ENCODE measurements around the gene ATP11A. TPM values are rescaled to one million over a fixed set of nuclear protein-coding genes. Genes with fewer than 3 reads are reported as not detected.
"Not testable (repeated sequence)": the region's sequence is repeated elsewhere in the genome, so short reads cannot be mapped to it uniquely, and the experiment has no call there.

Gene ATP11A
- total RNA-seq, 1 experiment from 2014 or later = 2.5 TPM

DNA sequence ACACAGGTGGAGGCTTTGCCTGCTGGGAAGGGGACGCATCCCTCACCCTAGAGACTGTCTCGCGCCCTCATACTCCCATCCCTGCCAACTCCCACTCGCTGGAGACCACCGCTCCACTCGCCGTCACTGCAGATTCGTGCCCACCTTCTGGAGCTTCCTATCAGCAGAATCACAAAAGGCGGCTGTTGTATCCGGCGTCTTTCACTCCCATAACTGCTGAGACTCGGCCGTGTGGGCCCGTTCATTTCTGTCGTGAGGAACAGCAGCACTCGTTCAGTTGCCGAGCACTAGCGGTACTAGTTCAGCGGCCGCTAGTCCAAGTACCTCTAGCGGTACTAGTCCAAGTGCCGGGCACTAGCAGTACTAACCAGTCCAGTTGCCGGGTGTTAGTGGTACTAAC lies 154.6 kb downstream of the ATP11A start:
- no peak for DNase-seq
- Histone ChIP-seq H3K4me3 (no peak overlapping the region), H3K36me3 (no peaks in the 10 kb centered on the region; the same call in 1 of the 2 replicates), H3K27me3 (no peaks in the 10 kb centered on the region), H3K9me3 (no peaks in the 10 kb centered on the region)

DNA sequence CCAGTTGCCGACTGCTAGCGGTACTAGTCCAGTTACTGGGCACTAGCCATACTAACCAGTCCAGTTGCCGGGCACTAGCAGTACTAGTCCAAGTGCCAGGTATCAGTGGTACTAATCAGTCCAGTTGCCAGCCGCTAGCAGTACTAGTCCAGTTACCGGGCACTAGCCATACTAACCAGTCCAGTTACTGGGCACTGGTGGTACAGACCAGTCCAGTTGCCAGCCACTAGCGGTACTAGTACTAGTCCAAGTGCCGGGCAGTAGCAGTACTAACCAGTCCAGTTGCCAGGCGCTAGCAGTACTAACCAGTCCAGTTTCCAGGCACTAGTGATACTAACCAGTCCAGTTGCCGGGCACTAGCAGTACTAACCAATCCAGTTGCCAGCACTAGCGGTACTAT lies 155.0 kb downstream of the ATP11A start:
- no peak for DNase-seq
- H3K9me3 ChIP-seq = no peaks in the 10 kb centered on the region

DNA sequence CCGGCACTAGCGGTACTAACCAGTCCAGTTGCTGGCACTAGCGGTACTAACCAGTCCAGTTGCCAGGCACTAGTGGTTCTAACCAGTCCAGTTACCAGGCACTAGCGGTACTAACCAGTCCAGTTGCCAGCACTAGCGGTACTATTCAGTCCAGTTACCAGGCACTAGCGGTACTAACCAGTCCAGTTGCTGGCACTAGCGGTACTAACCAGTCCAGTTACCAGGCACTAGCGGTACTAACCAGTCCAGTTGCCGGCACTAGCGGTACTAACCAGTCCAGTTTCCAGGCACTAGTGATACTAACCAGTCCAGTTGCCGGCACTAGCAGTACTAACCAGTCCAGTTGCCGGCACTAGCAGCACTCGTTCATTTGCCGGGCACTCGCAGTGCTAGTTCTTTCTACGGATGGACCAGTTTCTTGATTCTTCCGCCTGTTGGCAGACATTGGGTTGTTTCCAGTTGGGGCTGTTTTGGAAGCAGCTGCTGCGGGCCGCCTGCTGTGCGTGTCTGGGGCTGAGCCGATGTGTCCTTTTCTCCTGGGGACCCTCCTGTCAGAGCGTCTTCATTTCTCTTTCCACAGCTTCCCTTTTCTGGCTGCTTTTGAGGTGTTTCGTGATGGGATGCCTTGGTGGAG lies 155.8 kb downstream of the ATP11A start:
- no peak overlapping the region for H3K4me3 ChIP-seq

More for the DNA sequence above, 155.0 kb downstream of the ATP11A start:
- no peak overlapping the region for H3K4me3 ChIP-seq
- no peaks in the 10 kb centered on the region; the same call in 1 of the 2 replicates for H3K36me3 ChIP-seq
- no peaks in the 10 kb centered on the region for H3K27me3 ChIP-seq

DNA sequence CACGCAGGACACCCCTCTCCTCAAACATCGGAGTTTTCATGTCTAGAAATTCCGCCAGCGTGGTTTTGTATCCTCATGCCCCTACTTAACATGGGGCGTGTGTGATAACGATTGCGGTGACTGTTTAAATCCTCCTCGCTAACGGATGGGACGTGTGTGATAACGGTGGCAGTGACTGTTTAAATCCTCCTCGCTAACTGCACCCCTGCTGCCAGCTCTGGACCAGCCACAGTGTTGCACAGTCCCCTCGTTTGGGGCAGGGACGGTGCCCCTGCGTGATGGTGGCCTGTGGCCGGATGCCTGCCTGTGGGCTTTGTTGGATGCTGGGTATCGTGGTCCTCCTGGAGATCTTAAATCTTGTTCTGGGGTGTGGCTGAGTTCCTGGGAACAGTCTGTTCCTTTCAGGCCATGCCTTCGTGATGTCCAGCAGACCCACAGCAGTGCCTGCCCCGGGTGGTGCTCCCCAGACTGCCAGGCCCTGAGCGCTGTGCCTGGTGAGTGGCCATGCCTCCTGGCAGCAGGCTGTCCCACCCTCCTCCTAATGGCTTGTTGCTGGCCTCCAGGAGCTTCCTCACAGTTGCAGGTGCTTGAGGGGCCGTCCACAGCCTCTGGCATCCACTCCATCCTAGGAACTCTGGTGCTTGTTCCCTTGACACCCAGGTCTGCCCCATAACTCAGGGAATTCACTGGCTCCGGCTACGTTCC lies 156.7 kb downstream of the ATP11A start:
- H3K9me3 ChIP-seq = no peaks in the 10 kb centered on the region
- no peak overlapping the region for H3K4me3 ChIP-seq
- DNase-seq = no peak
- H3K36me3 ChIP-seq = no peaks in the 10 kb centered on the region; the same call in 1 of the 2 replicates
- H3K27me3 ChIP-seq = no peaks in the 10 kb centered on the region

More for the DNA sequence above, 155.8 kb downstream of the ATP11A start:
- DNase-seq = no peak
- no peaks in the 10 kb centered on the region for H3K9me3 ChIP-seq
- H3K27me3 ChIP-seq = no peaks in the 10 kb centered on the region
- no peaks in the 10 kb centered on the region; the same call in 1 of the 2 replicates for H3K36me3 ChIP-seq

DNA sequence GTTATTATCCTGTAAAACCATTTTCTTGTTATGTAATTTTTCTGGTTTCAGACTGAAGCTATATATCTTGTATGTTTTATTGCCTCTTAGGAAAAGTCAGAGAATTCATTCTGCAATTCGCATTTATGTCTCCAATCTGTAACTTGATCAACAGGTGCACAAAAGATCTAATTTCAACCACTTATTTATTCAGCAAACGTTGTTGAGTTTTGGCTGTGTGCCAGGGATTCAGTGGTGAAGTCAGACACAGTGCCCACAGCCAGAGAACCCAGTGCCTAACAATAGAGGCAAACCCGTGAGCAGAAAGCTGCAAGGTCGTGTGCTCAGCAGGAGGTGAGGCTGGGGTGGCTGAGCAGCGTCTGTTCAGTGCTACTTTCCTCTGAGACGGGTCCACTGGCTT lies 159.7 kb downstream of the ATP11A start:
- Histone ChIP-seq H3K9me3 (no peaks in the 10 kb centered on the region), H3K4me3 (no peak overlapping the region), H3K36me3 (no peaks in the 10 kb centered on the region), H3K27me3 (no peaks in the 10 kb centered on the region)
- DNase-seq = no peak

DNA sequence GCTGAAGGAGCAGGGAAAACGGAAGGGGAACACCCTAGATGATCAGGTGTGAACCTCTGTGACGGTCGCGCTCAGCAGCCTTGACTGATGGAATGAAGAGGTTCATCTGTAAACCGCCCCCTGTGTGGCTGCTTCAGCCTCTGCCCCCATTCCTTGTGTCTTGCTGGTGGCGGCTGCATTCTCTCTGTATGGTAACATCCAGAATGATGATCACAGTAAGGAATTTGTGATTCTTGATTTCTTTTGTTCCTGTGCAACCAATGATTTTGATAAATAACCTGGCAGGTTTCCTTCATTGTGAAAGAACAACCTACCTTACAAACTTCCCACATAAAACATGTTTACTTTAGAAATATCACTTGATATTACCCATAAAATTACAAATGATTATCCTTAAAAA lies 160.4 kb downstream of the ATP11A start:
- Histone ChIP-seq H3K4me3 (no peak overlapping the region), H3K36me3 (no peaks in the 10 kb centered on the region), H3K9me3 (no peaks in the 10 kb centered on the region), H3K27me3 (no peaks in the 10 kb centered on the region)
- no peak for DNase-seq

DNA sequence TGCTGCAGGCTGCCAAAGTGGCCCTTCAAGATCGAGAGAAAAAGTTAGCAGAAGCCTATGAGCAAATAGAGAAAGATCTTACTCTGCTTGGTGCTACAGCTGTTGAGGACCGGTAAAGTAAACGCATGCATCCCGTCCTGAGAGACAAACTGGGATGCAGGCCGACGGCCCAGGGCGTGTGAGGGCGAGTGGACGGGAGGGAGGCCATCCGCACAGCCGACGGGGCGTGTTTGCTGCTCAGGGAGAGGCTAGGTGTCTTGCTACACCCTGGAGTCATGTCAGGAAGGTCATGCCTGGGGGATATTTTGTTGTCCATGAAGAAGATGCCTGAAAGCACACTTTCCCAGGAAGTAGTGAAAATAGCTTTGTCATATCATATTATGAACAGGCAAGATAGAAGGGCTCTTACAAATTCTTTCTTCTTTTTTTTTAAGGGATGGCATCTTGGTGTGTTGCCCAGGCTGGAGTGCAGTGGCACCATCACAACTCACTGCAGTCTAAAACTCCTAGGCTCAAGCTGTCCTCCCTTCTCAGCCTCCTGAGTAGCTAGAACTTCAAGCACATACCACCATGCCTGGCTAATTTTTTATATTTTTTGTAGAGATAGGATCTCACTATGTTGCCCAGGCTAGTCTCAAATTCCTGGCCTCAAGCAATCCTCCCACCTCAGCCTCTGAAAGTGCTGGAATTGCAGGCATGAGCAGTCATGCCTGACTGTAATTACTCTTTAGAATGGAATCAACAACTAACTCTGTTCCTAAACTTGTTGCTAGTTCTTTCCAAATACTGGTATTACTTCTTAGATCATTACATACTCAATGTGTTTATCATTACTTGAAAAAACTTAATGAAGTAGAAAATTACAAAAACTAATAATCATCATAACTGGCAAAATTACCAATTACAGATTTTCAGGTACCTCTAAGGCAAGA lies 161.5 kb downstream of the ATP11A start:
- H3K27me3 ChIP-seq = no peaks in the 10 kb centered on the region
- H3K36me3 ChIP-seq = no peaks in the 10 kb centered on the region
- H3K4me3 ChIP-seq = no peak overlapping the region
- no peaks in the 10 kb centered on the region for H3K9me3 ChIP-seq
- DNase-seq = no peak

DNA sequence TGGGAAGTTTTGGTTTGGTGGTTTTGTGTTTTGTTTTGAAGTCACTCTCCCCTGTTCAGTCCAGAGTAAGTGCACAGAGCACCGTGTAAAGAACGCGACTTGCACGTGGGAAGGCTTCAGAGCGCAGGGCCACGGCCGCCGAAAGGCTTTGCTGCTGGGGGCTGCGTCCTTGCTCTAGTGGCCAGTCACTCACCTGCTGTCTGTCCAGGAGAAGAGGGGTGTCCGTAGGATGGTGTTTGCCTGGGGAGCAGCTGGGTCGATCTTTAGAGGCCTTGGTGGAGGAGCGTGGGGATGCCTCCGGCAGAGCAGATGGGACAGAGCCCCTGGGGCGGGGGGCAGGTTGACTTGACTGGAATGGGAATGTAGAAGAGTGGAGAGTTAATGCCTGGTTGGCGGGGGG lies 162.6 kb downstream of the ATP11A start:
- no peak for DNase-seq
- H3K27me3 ChIP-seq = no peaks in the 10 kb centered on the region

DNA sequence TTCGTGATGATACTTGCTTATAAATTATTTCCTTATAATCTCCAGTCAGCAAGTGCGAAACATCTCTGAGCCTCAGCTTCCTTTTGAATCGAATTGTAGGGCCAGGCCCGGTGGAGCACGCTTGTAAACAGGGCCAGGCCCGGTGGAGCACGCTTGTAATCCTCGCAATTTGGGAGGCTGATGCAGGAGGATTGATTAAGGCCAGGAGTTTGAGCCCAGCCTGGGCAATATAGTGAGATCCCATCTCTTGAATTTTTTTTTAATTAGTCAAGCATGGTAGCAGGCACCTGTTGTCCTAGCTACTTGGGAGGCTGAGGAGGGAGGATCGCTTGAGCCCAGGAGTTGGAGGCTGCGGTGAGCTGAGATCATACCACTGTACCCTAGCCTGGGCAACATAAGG lies 163.0 kb downstream of the ATP11A start:
- no peak for DNase-seq
- H3K36me3 ChIP-seq = no peaks in the 10 kb centered on the region
- no peaks in the 10 kb centered on the region for H3K9me3 ChIP-seq
- no peaks in the 10 kb centered on the region for H3K27me3 ChIP-seq
- no peak overlapping the region for H3K4me3 ChIP-seq

More for the DNA sequence above, 162.6 kb downstream of the ATP11A start:
- H3K4me3 ChIP-seq = no peak overlapping the region
- no peaks in the 10 kb centered on the region for H3K9me3 ChIP-seq
- H3K36me3 ChIP-seq = no peaks in the 10 kb centered on the region

DNA sequence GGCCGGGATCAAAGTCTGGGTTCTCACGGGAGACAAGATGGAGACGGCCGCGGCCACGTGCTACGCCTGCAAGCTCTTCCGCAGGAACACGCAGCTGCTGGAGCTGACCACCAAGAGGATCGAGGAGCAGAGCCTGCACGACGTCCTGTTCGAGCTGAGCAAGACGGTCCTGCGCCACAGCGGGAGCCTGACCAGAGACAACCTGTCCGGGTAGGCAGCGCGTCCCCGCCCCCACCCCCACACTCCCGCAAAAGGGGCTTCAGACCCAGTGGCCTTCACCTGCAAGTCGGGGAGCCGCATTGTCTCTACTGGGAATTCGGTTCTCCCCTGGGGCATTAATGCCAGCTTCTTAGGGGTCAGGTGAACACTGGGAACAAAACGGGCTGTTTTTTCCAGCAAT lies 164.5 kb downstream of the ATP11A start:
- no peak for DNase-seq
- H3K9me3 ChIP-seq = no peaks in the 10 kb centered on the region

DNA sequence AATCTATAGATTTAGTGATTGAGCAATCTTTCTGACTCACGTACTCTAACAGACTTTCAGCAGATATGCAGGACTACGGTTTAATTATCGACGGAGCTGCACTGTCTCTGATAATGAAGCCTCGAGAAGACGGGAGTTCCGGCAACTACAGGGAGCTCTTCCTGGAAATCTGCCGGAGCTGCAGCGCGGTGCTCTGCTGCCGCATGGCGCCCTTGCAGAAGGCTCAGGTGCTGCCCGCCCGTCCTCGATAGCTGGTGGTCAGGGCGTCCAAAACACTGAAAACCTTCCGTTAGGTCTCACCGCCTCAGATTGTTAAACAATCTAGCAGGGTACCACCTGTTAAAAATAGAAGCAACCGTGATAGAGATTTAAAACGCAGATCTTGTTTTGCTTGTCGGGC lies 166.0 kb downstream of the ATP11A start:
- no peaks in the 10 kb centered on the region for H3K9me3 ChIP-seq
- H3K27me3 ChIP-seq = no peaks in the 10 kb centered on the region
- H3K4me3 ChIP-seq = no peak overlapping the region
- no peak for DNase-seq
- no peaks in the 10 kb centered on the region for H3K36me3 ChIP-seq

More for the DNA sequence above, 164.5 kb downstream of the ATP11A start:
- H3K36me3 ChIP-seq = no peaks in the 10 kb centered on the region
- no peaks in the 10 kb centered on the region for H3K27me3 ChIP-seq
- H3K4me3 ChIP-seq = no peak overlapping the region

DNA sequence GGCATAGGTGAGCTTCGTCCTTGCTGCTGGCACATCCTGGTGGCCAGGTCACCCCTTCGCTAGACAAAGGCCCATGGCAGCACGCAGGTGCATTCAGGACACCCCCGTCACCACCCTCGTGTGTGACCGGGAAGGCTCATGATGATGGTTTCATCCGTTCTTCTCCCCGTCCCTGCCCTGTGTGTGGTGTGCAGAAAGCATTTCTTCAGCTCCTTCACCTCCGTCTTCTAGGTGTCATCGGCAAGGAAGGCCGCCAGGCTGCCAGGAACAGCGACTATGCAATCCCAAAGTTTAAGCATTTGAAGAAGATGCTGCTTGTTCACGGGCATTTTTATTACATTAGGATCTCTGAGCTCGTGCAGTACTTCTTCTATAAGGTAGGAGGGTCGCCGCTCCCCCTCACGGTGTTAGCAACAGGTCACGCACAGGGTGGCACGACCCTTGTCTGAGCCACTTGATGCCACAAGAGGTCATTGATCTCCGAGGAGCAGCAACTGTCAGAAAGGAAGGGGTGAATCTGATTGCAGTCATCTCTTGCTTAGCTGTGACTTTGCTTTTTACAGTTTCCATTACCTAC lies 168.2 kb downstream of the ATP11A start:
- H3K36me3 ChIP-seq = no peaks in the 10 kb centered on the region
- no peak for DNase-seq

DNA sequence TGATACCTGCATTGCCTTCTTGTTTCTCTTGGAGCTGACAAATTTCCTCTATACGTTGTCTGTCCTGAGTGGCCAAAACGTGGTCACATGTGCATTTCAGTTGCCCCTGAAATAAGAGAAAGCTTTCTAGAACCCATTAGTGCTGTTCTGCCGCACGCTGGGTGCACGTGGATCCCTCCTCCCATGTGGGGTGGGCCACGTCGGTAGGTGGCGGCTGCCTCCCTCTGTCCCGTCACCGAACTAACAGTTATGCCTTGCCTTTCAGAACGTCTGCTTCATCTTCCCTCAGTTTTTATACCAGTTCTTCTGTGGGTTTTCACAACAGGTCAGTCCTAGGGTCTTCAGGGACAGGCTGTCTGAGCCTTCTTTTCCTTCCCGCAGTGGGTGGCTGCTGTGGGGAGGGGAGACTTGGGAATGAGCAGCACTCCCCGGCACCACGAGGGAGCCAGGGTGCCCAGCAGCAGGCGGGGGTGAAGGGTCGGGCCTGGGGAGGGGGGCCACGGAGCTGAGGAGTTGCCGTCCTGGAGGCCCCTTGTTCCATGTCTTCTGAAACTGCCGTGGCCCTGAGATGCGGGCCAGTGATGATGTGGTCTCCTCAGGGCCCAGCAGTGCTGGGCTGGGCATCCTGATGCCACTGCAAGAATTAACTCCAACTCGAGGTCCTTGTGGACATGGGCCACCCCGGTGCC lies 169.4 kb downstream of the ATP11A start:
- no peaks in the 10 kb centered on the region for H3K36me3 ChIP-seq
- no peak overlapping the region for H3K4me3 ChIP-seq
- H3K27me3 ChIP-seq = no peaks in the 10 kb centered on the region
- no peak for DNase-seq
- H3K9me3 ChIP-seq = no peaks in the 10 kb centered on the region

More for the DNA sequence above, 168.2 kb downstream of the ATP11A start:
- no peak overlapping the region for H3K4me3 ChIP-seq
- no peaks in the 10 kb centered on the region for H3K27me3 ChIP-seq
- H3K9me3 ChIP-seq = no peaks in the 10 kb centered on the region

DNA sequence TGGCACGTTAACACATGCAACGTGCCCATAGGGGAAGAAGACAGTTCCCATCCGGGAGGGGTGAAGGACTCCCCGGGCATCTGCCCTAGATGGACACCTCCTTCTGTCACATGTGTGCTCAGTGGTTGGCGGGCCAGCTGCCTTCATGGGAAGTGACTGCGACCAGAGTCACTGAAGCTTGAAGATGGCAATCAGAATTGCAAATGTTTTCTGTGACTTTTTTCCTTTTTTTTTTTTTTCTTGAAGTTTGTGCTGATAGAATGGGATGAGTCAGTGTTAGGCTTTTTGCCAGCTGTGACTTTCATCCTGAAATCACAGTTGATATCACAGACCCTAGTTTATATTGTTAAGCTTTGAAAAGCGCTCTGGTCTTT lies 170.0 kb downstream of the ATP11A start:
- H3K36me3 ChIP-seq = no peaks in the 10 kb centered on the region
- H3K27me3 ChIP-seq = no peaks in the 10 kb centered on the region
- H3K4me3 ChIP-seq = no peak overlapping the region
- no peaks in the 10 kb centered on the region for H3K9me3 ChIP-seq
- no peak for DNase-seq

DNA sequence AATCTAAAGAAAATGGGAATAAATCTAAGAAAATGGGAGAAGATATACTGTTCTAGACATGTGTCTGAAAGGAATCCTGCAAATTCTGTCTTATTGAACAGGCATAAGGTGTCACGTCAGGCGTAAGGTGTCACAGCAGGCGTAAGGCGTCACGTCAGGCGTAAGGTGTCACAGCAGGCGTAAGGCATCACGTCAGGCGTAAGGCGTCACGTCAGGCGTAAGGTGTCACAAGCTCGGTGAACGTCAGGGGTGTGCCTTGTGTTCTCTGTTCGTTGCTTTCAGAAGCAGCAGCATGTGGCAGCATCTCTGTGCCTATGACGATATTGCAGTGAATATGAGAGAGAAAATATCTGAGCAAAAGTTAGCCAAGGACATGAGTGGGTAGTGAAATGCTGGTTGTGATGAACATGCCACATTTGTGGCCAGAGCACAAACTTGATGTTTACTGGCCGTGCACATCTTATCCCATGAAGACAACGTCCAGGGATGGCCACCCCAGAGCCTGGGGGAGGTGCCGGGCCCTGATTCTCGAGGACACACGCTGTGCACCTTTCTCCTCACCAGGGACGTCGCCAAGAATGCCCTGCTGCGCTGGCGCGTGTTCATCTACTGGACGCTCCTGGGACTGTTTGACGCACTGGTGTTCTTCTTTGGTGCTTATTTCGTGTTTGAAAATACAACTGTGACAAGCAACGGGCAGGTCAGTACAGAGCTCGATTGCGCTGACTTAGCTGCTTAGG lies 172.2 kb downstream of the ATP11A start:
- Histone ChIP-seq H3K9me3 (no peaks in the 10 kb centered on the region), H3K36me3 (no peaks in the 10 kb centered on the region), H3K27me3 (no peaks in the 10 kb centered on the region), H3K4me3 (no peak overlapping the region)
- no peak for DNase-seq

DNA sequence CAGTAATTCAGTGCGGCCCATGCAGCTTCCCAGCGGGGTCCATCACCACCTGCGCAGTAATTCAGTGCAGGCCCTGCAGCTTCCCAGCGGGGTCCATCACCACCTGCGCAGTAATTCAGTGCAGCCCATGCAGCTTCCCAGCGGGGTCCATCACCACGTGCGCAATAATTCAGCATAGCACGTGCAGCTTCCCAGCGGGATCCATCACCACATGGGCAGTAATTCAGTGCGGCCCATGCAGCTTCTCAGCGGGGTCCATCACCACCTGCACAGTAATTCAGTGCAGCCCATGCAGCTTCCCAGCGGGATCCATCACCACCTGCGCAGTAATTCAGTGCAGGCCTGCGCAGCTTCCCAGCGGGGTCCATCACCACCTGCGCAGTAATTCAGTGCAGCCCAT lies 173.5 kb downstream of the ATP11A start:
- H3K36me3 ChIP-seq, H3K27me3 ChIP-seq, DNase-seq, H3K9me3 ChIP-seq, H3K4me3 ChIP-seq: not testable (repeated sequence)
